ENCODE measurements around the gene COL2A1.

Gene COL2A1

DNA sequence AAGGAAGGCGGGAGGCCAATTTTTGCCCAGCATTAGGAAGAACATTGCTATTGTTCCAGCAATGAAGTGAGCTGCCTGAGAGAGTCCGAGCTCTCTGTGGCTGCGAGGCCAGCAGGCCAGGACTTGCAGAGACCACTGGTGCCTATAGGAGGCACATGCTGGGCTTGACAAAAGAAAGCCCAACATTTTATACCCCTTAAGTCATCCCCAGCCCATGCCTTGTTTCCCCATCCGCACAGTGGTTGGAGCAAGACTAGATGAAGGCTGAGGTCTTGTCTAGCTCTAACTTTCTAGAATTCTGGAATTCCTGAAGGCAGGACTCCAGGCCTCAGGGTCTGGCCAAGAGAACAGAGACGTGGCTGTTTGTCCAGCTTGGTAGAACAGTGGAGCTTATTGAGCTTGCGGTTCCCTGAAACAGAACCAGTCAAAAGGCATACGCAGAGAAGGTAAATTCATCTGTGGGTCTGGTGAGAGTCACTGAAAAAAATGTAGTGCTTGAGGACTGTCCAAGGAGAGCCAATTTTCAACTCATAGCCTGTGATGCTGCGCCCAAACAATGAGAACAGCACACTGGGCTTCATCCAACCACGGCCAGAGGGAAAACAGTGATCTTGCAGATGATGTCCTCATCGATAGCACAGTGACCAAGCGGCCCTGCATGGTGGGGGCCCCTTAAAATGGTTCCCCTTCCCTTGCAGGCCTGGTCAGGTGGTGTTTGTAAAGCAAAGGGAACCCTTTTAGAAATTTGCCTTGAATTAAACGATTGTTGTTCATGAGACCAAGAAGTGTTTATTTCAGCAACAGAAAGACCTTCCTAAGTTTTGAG lies 27.1 kb upstream of the COL2A1 start:
- in situ Hi-C loops (cut with HindIII; ENCODE audit: low sequenced_read_pairs) = no loop called here

- in situ Hi-C loops (cut with HindIII; ENCODE audit: low sequenced_read_pairs) = no loop called here
Observed at GRCh38 chr12:48030173-48030650, 25.9 kb upstream of the COL2A1 start.

- in situ Hi-C loops (cut with HindIII; ENCODE audit: low sequenced_read_pairs) = no loop called here
Observed at GRCh38 chr12:48029491-48030172, 25.4 kb upstream of the COL2A1 start.

GRCh38 chr12:48028541-48029431 lies 24.5 kb upstream of the COL2A1 start:
- in situ Hi-C loops (cut with HindIII; ENCODE audit: low sequenced_read_pairs) = no loop called here

- in situ Hi-C loops (cut with HindIII; ENCODE audit: low sequenced_read_pairs) = no loop called here
Observed at GRCh38 chr12:48027183-48028002, 23.1 kb upstream of the COL2A1 start.

DNA sequence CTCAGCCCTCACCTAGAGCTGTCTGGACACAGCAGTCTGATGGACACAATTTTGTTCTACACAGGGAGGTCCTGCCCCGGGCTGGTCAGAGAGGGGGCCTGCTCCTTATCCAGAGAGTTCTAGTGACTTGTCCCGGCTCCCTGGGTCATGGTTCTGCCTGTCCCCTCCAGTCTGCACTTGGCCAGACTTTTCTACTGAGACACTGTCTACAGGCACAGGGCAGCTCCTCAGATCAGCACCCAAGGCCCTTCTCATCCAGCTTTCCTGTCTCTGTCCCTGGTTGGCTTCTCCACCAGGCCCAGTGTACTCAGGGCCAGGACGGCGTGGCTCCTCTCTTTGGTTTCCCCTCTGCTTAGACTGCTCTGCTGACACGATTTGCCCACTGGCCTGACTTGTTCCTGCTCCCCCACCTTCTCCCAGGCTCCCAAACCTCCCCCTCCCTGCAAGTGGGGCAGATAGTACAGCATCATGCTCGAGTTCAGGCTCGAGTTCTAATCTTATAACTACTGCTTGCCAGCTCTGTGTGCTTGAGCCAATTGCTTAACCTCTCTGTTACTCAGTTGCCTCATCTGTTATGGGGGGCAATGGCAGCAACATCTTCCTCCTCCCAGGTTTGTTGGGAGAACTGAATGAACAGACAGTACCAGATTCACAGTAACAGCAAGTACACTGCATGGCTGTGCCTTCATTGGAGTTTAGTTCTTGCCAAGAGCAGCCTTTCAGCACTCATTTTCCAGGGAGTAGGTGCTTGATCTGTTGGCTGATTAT lies 22.0 kb upstream of the COL2A1 start:
- in situ Hi-C loops (cut with HindIII; ENCODE audit: low sequenced_read_pairs) = no loop called here

DNA sequence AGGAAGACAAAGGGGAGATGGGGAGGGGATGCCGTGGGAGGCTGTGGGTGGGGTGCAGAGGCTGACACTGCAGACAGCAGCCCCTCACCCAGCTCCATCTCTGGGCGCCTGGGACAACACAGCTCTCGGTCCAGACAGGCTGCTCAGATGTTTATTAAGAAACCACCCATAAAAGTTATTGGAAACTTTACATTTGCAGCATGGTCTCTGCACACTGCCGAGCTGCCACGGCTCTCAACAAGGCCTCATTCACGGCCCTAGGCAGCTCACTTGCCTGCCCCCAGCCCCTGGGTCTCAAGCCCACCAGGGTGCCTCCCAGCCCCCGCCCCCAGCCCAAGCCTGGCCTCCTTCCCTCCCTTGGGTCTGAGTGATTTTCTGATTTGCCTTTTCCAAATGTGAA lies 21.0 kb upstream of the COL2A1 start:
- in situ Hi-C loops (cut with HindIII; ENCODE audit: low sequenced_read_pairs) = no loop called here

DNA sequence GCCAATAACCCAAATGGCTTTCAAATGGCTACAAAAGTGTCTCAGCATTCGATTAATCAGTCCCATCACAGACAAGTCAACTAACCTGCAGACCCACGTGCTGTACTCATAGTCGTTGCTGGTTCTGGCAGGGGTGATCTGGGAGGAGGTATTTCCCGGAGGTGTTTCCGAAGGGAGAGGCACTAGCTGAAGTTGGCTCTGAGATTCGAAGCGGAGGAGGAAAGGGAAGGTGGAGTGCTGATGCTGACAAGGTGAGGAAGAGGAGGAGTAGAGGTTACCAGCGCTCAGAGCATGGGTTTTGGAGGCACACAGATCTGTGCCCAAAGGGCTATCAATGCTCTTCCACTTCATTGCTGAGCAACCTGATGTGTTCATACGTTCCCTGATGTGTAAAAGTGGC lies 20.5 kb upstream of the COL2A1 start:
- in situ Hi-C loops (cut with HindIII; ENCODE audit: low sequenced_read_pairs) = no loop called here

- in situ Hi-C loops (cut with HindIII; ENCODE audit: low sequenced_read_pairs) = no loop called here
Observed at GRCh38 chr12:48023386-48023785, 19.1 kb upstream of the COL2A1 start.

DNA sequence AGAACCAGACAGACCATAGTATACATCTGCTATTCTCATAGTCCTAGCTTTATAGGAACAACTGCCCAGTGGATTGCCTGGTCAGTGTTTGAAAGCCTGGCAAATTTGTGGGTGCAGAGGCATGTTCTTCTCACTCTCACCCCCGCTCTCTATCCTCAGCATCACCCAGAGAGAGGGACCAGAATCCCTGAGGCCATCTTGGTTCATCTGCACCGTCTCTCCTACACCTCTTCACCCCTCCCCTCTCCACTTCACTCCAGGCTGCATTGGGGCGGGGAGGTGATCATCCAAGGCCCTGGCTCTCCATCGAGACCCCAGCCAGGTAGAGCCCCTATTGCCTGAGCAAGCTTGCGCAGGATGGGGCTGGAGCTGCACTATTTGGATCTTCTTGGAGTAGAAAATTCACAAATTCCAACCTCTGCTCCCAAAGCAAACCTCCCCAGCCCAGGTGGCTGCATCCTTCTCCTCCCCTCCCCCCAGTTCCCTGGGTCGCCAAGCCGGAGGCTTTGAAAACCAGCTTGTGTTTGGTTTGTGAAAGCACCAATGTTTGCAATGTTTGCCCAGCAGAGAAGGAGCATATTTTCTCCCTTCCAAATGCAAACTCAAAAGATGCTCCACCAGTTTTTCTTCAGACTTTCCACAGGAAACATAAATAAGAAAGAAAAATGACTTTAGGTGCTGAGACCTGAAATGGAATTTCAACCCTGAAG lies 18.6 kb upstream of the COL2A1 start:
- in situ Hi-C loops (cut with HindIII; ENCODE audit: low sequenced_read_pairs) = no loop called here

DNA sequence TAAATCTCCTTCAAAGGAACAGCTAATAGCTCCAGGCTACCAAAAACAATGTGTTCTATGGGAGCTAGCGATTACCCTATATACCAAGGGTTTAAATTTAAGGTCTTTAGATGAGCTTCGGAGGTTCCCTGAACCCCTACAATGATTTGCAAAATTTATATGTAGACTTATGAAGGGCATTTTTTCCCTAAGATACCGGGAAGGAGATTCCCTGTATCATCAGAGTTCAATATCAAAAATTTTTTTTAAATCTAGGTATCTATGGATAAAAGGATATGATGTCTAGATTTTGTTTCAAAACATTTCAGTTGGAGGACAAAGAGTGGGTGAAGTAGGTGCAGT lies 17.9 kb upstream of the COL2A1 start:
- in situ Hi-C loops (cut with HindIII; ENCODE audit: low sequenced_read_pairs) = no loop called here

- in situ Hi-C loops (cut with HindIII; ENCODE audit: low sequenced_read_pairs) = no loop called here
Observed at GRCh38 chr12:48021485-48022179, 17.4 kb upstream of the COL2A1 start.

DNA sequence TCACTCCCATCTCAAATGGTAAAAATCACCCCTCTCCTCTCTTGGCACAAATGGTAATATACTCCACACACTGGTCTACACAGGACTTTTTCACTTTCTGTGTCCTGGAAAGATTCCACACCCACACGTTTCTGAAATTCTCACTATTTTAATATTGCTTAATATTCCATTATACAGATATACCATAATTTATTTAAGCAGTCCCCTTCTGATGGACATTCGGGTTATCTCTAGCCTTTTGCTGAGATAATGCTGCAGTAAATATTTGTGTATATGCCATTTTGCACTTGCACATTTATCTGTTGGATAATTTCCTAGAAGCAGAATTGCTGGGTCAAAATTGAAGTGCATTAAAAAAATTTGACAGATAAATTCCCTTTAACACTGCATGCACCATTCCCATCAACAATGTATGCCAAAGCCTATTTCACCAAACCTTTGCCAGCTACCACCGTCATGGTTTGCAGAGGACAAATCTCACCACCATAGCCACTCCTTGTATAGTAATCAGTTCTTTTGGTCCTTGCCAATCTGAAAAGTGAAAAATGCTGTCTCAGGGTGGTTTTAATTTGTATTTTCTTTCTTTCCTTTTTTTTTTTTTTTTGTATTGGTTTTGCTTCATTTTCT lies 15.5 kb upstream of the COL2A1 start:
- in situ Hi-C loops (cut with HindIII; ENCODE audit: low sequenced_read_pairs) = no loop called here

- in situ Hi-C loops (cut with HindIII; ENCODE audit: low sequenced_read_pairs) = no loop called here
Observed at GRCh38 chr12:48018618-48018995, 14.3 kb upstream of the COL2A1 start.

GRCh38 chr12:48017921-48018617 lies 13.8 kb upstream of the COL2A1 start:
- in situ Hi-C loops (cut with HindIII; ENCODE audit: low sequenced_read_pairs) = no loop called here

DNA sequence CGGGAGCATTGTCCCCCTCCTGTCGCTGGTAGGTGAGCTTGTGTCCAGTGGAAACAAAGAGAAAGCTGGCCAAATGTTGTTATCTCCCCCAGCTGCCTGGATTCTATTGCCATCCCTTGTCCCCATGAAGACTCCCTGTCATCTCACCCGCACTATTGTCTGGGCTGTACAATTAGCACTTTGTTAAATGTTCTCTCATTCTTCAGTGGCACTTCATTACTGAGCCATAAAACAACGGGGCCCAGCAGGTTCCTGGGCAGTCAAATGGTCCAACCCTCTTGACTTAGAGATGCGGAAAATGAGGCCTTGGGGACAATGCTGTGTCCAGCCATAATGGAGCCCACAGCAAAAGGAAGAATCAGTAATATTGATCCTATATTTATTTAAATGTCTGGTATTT lies 13.2 kb upstream of the COL2A1 start:
- in situ Hi-C loops (cut with HindIII; ENCODE audit: low sequenced_read_pairs) = no loop called here

GRCh38 chr12:48016373-48017020 lies 12.2 kb upstream of the COL2A1 start:
- in situ Hi-C loops (cut with HindIII; ENCODE audit: low sequenced_read_pairs) = no loop called here

Measured in endothelial cell of hepatic sinusoid (primary cell).